Right ventricle myocardium superior (tissue), 1 donor: ENCODE measurements around the gene PCBP3. TPM values are rescaled to one million over a fixed set of nuclear protein-coding genes. Genes with fewer than 3 reads are reported as not detected.

Experiments
- ATAC-seq: fragments of 200-7000 bp; cut with Tn5 transposase; one replicate; pipeline ENCODE4 v1.9.1; 2020; ENCODE audit warnings: mild to moderate bottlenecking; ENCODE audit not compliant: poor library complexity
- DNase-seq: peaks from one replicate; pipeline ENCODE4 v3.0.0-alpha.2; 2020
- intact Hi-C: fragments of 100-400 bp; cut with DNase I; formaldehyde crosslinking; loops from one replicate; pipeline ENCODE4 v1.11.2; 2022
- total RNA-seq: library from RNA; stranded (reverse); fragmentation: NEBNext Ultra II Directional; extraction: Animal tissue kit (Norgen Biotek cat#: 25700); gene quantifications from one replicate; pipeline ENCODE4 v1.2.1, GENCODE V29; 2021
- donor health status: DM: no; HTN: yes; CAD: no; lungs with severe emphysema.

The PCBP3 gene
- total RNA-seq, 1 donor from 2014 or later, result 2.0 TPM

DNA sequence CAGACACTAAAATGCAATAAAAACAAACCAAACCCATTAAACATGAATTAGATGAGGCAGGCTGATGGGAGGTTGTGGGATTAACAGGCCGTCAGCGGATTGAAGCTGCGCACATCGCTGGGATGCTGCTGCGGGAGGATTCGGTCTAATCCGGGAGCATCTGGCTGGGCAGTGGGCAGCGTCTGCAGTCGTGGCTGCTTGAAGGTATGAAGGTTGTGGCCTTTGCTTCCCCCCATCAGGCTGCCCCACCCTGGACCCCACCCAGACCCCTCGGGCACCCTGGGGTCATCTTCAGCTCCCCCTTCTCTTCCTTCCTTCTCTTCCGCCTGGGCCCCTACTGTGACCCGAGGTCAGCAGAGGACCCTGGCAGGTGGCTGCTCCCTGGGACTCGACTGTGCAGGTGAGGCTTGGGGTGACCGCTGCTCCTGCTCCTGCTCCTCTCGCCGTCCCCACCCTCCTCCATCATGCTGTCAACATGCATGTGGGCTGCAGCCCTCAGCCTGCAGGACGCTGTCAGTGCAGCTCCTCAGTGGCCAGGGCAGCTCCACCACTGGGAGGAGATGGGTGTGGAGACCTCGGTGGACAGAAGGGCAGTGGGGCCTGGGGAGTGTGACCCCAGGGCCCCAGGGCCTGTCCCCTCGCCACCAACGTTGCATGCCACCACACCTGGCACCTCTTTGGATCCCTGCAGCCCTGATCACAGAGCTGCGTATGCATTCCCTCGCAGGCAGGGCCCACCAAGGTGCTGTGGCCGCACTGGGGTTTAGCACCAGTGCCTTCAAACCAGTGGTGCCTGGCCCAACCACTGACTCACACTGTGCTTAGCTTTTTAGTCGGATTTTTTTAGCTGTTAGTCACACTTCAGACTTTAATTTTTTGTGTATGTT lies 225.8 kb downstream of the PCBP3 start:
- ATAC-seq (no peak), DNase-seq (no peak)
- intact Hi-C loops, result no loop called here

DNA sequence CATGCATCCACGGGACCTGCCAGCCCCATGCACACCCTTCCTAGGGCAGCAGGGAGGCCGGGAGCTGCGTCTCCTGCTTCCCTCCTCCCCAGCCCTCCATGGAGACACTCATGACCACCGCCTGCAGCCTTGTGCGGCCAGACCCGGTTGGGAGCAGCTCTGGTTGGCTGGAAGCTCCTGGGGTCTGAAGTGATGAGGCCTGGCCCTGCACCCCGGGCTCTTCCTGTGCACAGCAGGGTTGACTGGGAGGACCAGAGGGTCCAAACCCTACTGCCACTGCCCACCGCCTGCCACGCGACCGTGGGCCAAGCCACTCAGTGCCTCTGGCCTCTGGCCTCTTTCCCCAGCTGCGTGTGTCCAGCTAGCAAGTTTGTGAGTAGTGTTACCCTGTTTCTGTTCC lies 226.9 kb downstream of the PCBP3 start:
- no peak for DNase-seq
- ATAC-seq, result no peak
- intact Hi-C loops, result no loop called here

DNA sequence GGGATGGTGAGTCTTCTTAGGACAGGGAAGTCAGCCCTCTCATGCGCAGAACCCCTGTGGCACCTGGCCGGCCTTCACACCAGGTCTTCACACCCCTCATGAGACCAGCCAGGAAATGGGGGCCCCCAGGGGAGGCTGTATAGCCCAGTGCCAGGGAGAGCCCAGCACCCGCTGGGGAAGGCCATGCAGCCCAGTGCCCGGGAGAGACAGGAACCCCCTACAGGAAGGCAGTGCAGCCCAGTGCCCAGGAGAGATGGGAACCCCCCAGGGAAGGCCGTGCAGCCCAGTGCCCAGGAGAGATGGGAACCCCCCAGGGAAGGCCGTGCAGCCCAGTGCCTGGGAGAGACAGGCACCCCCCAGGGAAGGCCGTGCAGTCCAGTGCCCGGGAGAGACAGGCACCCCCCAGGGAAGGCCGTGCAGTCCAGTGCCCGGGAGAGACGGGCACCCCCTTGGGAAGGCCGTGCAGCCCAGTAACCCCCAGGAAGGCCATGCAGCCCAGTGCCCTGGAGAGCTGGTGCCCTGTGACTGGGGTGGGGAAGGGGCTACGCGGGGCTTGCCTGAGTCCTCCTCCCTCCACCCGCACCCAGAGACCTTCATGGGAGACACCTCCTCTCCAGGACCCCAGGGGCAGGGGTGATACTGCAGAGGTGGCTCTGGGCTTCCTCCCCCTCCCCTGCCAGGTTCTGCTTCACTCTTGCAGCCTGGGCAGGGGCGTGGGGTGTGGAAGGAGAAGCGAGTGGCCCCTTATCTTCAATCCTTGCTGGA lies 227.5 kb downstream of the PCBP3 start:
- intact Hi-C loops, result no loop called here
- DNase-seq (no peak), ATAC-seq (no peak)

DNA sequence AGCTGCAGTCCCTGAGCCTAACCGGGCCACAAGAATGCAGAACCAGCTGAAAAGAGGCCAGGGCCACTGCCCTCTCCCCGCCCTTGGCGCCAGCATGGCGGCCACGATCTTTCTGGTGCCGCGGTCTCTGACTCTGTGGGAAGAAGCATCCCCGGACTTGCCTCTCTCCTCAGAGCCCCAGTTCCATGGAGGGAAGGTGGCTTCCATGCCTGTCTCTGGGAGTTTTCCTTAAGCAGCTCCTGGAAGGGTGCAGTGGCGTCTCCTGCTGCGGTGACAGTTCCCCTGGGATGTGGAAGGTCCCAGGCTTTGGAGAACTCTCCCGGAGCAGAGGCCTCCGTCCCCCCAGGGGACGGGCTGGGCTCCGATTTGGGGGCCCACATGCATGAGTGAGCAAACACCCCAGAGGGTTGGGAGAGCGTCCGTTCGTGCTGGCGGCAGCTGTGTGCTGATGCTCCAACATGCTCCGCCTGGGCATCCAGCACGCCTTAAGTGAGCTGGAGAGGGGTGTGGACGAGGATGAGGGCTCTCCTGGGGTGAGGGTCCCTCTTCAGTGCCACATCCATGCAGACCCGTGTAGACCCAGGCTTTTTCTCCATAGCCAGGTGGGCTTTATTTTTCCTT lies 228.2 kb downstream of the PCBP3 start:
- intact Hi-C loops, result no loop called here
- ATAC-seq (no peak), DNase-seq (no peak)

DNA sequence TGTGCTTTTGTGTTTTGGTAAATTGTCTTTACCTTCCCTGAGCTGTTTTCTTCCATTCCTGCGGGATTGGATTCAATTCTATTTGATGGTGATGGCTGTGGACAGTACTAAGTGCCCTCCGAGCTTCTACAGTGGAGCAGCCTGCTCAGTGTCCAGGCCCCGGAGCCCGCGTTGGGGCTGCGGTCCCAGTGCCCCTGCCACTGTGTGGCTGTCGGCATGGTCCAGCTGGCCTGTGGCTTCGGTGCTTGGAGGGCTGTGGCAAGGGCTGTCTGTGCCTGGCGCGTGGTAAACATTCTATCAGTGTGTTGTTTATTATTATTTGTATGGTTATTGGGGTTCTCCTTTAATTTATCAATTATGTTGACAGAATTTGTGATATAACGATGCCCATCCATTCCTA lies 228.9 kb downstream of the PCBP3 start:
- no peak for DNase-seq
- intact Hi-C loops, result no loop called here
- ATAC-seq, result no peak

DNA sequence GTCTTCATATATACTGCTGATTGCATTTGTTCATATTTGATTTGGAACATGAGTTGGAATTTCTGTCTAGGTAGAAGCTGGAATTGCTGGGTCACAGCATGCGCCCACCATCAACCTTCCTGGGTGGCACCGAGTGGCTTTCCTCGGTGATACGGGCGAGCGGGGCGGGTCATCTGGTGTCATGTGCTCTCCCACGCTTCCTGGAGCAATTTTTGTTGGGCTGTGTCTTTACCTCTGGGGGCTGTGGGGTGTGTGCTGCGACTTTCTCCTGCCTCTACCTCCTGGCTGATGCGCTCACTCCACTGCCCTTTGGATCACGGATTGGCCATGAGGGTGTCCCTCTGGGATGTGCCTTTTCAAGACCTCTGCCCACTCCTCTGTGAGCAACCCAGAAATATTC lies 229.4 kb downstream of the PCBP3 start:
- intact Hi-C loops, result no loop called here
- no peak for DNase-seq
- ATAC-seq, result no peak

DNA sequence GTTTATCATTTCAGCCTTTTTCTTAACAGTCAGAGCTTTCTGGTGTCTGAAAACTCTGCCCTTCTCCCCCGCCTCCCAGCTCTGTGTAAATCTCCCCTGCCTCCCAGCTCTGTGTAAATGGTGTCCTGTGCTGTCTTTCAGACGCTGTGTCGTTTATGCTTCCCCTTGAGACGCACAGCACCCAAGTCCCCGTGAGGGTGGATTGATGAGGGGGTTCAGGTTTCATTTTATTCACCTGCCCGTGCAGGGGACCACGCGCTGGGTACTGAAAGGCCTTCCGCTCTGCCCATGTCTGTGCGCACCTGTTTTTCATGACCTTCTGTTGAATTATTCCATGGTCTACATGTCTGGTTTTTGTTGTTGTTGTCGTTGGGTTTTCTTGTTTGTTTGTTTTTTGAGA lies 229.9 kb downstream of the PCBP3 start:
- DNase-seq (no peak), ATAC-seq (no peak)
- intact Hi-C loops, result no loop called here

DNA sequence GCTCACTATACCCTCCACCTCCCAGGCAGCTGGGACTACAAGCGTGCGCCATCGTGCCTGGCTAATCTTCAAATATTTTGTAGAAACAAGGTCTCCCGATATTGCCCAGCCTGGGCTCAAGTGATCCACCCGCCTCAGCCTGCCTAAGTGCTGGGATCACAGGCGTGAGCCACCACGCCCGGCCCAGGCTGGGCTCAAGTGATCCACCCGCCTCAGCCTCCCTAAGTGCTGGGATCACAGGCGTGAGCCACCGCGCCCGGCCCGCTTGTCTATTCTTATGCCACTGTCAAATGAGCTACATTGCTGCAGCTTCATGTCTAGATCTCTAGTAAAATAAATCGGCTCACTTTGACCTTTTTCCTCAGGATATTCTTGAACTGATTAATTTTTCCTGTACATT lies 230.3 kb downstream of the PCBP3 start:
- ATAC-seq, result no peak
- DNase-seq, result no peak
- intact Hi-C loops, result no loop called here

DNA sequence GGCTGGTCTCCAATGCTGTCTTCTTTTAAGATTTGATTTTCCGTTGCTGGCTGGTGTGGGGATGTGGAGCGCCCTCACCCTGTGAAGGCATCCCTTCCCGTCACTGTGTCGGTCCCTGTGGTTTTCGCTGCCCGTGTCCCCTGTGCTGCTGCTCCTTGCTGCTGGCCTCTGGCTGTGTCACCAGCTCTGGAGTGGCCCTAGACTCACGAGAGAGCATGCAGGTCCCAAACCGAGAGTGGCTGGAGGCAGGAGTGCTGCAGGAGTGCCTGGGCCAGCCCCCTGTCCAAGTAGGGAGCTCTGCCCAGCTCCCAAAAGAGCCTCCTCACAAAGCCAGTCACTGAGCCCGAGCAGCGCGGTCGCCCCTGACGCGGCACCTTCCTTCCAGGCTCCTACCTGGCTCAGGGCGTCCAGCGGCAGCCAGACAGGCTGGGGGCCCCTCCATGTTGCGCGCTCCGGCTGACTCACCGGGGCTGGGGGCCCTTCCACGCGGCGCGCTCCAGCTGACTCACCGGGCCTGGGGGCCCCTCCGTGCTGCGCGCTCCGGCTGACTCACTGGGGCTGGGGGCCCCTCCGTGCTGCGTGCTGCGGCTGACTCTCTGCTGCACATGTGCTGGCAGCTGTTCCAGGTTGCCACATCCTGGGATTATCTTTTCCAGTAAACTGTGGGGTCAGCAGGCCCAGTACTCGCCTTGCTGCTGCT lies 231.3 kb downstream of the PCBP3 start:
- DNase-seq, result no peak
- intact Hi-C loops, result no loop called here
- peak; percentile 33 for ATAC-seq

DNA sequence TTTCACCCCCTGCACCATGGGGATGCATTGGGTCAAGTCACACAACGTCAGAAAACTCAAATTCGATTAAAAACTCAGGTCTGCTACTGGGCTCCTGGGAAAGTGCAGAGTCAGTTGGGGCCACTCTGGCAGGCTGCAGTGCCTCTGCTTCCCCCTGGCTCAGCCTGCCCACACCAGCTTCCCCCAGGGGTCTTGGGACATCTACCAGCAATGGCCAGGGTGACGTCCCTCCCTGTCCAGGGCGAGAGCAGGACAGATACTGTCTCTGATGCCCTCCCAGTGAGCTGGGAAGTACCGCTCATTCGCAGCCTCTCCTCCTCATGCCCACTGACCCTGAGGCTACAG lies 231.9 kb downstream of the PCBP3 start:
- intact Hi-C loops, result no loop called here
- no peak for DNase-seq
- ATAC-seq, result no peak

DNA sequence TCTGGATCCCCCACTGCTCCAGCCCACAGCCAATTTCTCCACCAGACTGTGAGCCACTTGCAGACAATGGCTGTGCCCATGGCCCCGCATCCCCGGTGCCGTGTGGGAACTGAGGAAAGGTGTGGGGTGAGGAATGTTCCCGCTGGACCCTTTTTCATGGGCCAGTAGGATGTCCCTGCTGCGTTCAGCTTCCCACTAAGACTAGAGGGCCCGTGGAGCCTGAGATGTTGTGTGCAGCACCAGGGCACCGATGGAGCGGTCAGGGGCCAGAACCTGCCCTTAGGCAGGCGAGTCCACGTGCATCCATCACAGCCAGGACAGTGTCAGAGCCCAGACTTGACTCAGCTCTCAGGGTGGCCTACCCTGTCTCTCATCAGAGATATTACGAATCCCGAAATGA lies 232.4 kb downstream of the PCBP3 start:
- intact Hi-C loops, result no loop called here
- DNase-seq, result no peak
- no peak for ATAC-seq

DNA sequence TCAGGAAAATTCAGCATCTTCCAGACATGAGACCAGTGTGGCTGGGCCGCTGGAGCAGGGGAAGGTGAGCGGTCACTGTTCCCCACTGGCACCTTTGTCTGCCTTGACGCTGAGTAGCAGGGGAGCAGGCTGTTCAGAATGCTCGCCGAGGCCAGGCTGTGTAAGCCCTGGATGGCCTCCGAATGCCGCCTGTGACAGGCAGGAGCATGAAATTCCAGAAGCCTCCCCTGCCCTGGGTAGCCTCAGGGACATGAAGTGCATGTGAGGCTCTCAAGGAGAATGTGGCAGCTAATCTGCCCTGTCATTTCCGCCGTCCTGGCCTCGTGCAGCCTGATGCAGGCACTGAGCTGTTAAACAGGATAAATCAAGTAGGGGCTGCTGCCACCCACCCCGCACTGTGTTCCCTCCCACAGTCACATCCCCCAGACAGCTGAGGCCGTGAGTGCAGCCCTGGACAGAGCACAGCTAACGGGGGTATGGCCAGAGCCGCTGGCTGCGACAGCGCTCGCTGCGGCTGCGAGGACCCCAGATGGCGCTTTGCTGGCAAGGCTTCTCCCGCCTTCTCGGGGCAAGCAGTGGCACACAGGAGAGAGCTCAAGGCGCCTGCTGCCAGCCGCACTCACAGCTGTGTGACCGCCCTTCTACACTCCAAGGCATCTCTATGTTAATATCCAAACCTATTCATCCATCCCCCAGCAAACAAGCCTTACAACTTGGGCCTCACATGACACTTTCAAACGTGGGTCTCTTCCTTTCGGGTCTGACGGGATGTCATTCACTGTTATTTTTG lies 233.1 kb downstream of the PCBP3 start:
- DNase-seq (no peak), ATAC-seq (peak; percentile 38)
- intact Hi-C loops, result no loop called here

DNA sequence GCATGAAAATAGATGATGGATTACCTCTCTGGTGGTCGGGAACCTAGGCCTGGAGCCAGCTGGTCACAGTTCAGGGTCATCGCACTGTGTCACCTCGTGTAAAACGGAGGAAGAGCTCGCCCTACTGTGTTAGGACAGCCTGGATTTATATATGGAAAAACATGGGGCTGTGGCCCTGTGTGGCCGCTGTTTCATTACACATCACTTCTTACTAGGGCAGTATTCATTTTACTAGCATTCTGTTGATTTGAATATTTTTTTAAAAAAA lies 233.6 kb downstream of the PCBP3 start:
- intact Hi-C loops, result no loop called here
- ATAC-seq, result no peak
- DNase-seq, result no peak

DNA sequence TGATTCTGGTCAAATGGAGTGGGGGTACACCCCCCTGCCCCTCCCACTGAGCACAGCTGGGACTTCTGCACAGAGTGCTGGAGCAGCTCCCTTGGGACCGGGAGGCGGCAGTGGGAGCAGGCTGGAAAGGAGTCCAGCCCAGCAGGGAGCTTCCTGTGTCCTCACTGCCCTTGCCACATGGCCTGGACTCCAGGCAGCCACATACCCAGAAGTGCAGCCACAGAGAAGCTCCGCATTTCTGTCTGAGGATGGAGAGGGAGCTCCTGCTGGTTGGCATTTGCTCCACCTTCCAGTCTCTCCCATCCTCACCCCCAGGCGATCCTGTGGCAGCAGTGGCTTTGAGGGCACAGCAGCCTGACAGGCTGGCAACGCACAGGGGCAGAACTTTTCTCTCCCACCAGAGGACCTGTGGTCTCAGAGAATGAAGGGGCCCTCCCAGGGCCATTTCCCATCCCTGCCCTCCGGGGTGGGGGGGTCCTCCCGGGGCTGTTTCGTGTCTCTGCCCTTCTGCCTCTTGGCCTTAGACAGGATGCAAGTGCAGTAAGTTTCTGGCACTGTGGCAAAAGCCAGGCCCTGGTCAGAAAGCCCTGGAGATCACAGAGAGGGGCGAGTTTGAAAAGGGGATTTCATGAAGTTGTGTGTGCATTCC lies 234.4 kb downstream of the PCBP3 start:
- DNase-seq (no peak), ATAC-seq (no peak)
- intact Hi-C loops, result no loop called here

DNA sequence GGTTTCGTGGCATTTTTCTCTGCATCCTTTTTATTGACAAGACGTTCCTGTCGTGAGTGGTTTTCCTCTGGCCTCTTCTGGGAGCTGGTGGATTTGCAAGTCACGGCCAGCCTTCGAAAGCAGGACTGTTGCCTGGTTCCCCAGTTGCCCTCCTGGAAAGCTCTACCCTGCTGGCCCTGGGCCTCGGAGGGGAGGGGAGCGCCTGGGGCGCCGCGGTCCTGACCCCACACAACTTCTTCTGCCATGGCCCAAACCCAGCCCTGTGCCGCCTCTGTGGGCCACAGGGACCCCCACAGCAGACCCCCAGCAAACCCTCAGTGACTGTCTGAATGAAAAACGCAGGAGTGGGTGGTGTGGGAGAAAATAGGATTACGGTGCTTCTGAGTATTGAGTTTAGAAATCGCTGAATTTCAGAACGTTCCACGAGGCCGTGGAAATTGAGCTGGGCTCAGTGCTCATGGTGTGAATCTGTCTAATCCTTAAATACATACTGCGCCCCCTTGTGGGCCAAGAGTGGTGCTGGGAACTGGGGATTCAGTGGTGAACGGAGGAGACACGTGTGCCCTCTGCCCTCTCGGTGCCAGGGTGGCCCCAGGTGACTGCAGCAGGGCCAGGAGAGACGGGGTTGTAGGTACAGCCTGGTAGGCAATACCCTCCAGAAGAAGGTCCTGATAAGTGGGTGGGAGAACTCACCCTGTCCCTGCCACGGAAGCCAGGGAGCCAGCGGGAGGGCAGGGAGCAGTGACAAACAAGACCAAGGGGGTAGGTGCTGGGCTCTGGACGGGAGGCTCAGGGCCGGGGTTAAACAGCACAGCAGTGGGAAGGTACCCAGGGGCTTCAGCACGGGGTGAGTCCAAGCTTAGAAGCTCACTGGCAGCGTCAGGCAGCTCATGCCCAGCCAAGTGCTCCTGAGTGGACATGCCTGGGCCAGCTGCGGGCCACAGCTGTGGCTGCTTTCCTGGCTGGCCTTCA lies 236.9 kb downstream of the PCBP3 start:
- peak; percentile 88 for ATAC-seq
- intact Hi-C loops, result no loop called here
- DNase-seq, result peak; percentile 83

DNA sequence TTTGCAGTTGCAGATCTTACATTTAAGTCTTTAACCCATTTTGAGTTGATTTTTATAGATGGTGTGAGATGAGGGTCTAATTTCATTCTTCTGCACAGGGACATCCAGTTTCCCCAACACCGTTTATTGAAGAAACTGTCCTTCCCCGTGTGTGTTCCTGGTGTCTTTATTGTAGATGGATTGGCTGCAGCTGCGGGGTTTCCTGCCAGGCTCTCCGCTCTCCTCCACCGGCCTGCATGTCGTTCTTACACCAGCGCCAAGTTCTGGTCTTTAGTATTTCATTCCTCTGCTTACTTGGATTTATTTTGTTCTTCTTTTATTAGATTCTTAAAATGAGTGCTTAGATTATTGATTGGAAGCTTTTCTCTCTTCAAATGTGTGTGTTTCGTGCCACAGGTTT lies 239.1 kb downstream of the PCBP3 start:
- DNase-seq, result no peak
- intact Hi-C loops, result no loop called here

DNA sequence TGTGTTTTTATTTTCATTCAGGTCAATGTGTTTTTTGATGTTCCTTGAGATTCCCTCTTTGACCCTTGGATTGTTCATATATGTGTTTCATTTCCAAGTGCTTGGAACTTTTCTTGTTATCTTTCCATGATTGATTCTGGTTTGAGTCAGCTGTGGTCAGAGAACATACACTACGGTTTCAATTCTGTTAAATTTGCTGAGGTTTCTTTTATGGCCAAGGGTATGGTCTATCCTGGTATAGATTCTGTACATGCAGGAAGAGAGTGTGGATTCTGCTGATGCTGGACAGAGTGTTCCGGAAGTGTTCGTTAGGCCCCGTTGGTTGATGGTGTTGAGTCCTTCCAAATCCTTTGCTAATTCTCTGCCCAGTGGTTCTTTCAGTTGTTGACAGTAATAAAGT lies 239.6 kb downstream of the PCBP3 start:
- intact Hi-C loops, result no loop called here
- DNase-seq (no peak), ATAC-seq (no peak)

More for the DNA sequence above, 239.1 kb downstream of the PCBP3 start:
- ATAC-seq, result no peak
